Stimulated activated CD4-positive, alpha-beta T cell treated with anti-CD3 and anti-CD28 coated beads, Interleukin-15, amount 100 ng/mL, for 24 hours (primary cell): Measurements from ENCODE around the gene INPP5D.
A peak's percentile ranks its signal among the peaks of the same experiment; 100 is the strongest.
"Not testable (repeated sequence)": the region's sequence is repeated elsewhere in the genome, so short reads cannot be mapped to it uniquely, and the experiment has no call there.

ENCODE experiments used
- DNase-seq: peaks from one replicate; pipeline ENCODE4 v3.0.0-alpha.2; 2020

INPP5D gene

DNA sequence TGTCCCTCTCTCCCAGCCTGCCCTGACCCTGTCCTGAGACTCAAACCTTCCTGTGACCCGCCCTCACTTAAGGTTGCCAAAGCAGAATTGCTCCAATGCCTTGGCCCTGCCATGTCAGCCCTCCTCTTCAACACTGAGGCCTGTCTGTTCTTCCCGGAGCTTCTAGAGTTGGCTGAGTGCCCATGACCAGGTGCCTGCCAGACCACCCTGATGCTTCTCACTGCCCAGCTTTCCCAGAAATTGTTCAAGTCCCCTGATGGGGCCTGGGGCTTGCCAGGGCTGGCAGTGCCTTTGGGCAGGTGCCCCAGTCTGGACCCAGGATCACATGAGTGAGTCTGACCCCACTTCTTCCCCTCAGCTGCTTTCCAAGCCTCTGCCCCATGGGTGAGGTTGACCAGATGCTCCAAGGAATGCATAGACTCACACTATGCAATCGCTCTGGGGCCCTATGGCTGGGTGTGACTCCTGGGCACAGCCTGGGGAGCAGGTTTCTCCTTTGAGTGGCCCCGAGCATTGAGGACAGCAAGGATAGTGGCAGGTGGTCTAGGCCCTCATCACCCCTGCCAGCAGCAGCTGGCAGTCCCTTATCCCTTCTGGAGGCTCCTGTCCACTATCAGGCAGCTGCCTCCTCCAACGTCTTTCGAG, 3.1 kb upstream of the INPP5D start:
- no peak for DNase-seq

GRCh38 chr2:233058717-233059546, 1.2 kb upstream of the INPP5D start:
- no peak for DNase-seq

DNA sequence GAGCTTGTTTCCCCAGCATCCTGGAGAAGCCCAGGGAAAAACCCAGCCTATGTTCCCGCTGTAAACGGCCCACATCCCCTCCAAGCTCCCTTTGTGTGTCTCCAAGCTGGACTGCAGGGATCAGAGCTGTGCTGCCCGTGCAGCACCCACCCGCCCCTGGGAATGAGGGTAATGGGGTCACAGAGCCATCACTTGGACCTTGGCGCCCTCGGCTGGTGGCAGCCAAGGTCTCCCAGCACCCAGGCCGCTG, 670 bp upstream of the INPP5D start:
- DNase-seq = no peak

DNA sequence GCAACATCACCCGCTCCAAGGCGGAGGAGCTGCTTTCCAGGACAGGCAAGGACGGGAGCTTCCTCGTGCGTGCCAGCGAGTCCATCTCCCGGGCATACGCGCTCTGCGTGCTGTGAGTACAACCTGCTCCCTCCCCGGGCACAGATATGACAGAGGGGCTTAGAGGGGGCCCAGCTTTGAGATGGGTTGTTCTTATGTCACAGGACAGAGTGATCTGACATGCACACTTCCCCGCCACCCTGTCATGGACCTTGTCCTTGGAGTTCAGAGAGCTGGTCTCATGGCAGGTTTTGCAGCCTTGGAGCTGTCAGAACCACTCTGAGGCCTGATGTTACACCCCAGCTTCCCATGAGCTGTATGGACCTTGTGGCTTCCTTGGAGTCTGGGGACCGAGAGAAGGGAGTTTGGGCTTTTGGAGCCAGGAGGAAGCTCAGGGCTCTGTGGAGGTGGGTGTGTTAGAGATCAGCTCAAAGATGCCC, 398 bp downstream of the INPP5D start:
- DNase-seq = no peak

- peak; percentile 62 for DNase-seq
Observed at GRCh38 chr2:233060980-233061590, 943 bp downstream of the INPP5D start.

- DNase-seq = peak; percentile 57
Observed at GRCh38 chr2:233061591-233062450, 1.7 kb downstream of the INPP5D start.

- DNase-seq = no peak
Observed at GRCh38 chr2:233062451-233062850, 2.3 kb downstream of the INPP5D start.

GRCh38 chr2:233062946-233063268, 2.8 kb downstream of the INPP5D start:
- DNase-seq = no peak

DNA sequence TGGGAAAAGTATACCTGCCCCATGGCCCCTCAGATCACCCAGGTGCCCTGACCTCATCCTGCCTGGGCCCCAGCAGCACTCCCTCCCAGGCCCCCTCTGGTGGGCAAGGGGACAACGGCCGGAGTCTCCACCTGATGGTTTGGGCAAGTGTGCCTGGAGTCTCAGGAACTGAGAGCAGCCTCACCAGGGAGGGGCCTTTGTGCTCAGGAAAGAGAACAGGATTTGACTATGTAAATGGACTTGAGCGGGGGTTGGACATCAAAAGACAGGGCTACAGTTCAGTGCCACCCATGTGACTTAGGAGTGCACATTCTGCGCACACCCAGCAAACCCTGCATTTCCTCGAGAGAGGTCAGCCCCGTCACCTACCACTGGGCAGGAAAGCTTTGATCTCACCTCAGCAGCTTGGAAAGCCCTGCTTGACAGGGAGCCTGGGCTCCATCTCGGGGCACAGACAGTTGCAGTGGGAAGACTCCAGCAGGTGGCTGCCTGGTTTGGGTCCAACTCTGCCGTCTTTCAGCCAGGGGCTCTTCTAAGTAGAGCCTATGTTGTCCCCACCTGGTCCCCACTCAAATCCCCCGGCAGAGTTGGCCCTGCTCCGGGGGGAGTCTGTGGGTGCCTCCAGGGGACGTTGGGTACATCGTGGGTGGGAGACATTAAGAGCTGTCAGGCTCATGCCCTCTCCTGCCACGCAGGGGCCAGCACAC, 3.3 kb downstream of the INPP5D start:
- peak; percentile 37 for DNase-seq

DNA sequence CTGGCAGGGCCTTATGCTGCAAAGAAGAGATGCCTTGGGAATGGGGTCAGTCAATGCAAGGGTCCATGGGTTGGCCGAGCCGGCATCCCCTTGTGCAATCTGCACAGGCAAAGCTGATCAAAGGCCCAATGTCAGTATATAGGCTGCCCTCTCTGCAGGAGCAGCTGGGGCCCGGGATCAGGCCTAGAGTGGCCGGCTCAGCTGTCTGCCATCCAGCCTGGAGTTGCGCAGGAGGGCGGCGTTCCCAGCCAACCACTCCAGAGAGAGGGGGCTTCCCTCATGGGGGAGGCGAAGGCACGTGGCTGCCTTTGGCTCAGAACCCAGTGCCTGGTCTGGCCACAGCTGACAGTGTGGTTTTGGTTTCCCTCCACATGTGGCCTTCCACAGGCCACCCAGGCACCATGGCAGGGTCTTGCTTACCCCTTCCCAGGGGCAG, 3.9 kb downstream of the INPP5D start:
- no peak for DNase-seq

DNA sequence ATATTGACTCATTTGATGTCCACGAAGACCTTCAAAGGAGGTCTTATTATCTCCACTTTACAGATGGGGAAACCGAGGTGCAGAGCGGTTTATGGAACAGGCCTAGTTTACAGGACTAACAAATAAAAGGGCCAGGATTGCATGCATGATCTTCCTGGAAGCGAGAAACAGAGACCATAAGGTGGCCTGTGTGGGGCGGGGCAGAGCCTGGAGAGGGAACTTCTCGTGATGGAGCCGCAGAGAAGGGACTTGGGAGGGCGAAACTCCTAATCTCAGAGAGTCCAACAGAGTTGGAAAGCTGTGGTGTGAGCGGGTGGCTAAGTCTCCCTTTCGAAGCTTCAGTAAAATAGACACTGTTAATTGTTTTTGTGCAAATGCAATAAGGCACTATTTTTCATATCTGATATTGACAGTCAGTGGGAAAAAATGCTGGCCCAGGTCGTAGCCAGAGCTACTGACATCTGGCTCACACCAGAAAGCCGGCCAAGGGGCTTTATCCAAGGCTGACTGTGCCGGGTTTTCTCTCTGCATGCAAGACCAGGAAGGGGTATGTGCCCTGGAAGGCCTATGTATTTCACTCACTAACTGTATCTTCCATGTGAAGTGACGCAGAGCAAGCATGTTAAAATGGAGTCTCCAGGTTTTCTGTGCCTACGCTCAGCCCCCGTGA, 4.5 kb downstream of the INPP5D start:
- no peak for DNase-seq

DNA sequence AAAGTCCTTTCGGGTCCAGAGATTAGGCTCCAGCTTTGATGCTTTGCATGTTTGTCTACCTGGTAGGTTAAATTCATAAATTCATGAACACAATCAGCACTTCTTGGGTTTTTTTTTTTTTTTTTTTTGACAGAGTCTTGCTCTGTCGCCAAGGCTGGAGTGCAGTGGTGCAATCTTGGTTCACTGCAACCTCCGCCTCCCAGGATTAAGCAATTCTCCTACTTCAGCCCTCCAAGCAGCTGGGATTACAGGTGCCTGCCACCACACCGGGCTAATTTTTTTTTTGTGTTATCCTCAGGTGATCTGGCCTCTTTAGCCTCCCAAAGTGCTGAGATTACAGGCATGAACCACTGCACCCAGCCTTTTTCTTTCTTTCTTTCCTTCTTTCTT, 5.1 kb downstream of the INPP5D start:
- not testable (repeated sequence) for DNase-seq

- DNase-seq = no peak
Observed at GRCh38 chr2:233065954-233066470, 5.9 kb downstream of the INPP5D start.

DNA sequence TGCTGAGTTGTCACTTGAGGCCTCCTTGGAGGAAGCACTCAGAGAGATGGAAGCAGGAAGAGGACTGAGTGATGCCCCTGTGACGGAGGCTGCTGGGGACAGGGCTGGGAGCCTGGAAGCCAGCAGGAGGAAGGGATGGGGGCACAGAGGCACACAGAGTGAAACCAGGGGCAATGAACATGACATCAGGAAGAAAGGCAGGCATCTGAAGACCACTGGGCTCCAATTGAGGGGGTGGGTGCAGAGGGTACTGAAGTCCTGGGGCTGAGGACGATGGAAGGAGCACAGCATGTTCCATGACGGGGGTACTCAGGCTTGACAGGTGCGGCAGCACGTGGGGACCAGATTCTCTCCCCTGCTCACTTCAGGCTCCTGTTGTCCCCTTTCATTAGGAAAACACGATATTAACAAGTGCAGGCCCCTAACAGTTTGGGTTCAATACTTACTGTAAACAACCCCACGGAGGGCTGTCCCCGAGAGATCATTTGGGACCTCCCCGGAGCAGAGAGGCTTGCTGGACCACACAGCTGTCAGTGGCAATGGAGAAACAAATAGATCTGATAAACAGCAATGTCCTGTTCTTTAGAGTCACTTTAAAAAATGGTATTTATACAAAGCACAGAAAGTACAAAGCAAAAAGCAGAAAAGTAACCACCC, 8.7 kb downstream of the INPP5D start:
- DNase-seq = no peak

GRCh38 chr2:233072838-233073237, 12.7 kb downstream of the INPP5D start:
- no peak for DNase-seq

DNA sequence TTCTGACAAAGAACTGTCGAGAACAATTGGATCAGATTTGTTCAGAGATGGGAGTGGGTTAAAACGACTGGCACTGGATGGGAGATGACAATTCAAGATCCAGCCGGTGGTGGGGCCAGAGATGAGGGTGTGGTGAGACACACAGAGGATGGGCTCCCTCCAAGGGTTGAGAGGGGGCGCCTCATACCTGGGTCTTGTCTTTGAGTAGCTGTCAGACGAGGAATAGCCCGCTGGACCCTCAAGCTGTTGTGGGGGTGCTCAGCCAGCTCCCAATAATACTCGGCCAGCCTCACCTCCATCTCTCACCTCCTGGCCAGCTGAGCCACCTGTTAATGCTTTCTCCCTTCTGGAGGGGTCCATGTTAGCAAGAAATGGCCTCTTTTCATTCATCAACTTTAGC, 14.0 kb downstream of the INPP5D start:
- DNase-seq = no peak

GRCh38 chr2:233075141-233075965, 15.2 kb downstream of the INPP5D start:
- no peak for DNase-seq

- no peak for DNase-seq
Observed at GRCh38 chr2:233075966-233076339, 15.8 kb downstream of the INPP5D start.

DNA sequence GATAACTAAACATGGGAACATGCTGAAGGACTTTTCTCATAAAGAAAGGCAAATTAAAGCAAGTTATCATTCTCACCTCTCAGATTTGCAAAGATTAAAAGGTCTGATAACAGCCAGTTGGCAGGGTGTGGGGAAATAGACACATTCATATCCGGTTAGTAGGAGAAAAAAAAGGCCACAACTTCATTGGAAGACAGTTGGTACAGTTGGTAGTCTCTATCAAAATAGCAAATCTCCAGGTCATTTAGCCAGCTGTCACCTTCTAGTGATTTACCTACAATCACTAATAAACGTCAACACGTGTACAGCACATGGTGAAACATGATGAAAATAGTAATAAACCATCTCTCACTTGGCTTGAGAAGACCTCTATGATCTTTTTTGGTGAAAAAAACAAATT, 16.6 kb downstream of the INPP5D start:
- no peak for DNase-seq

GRCh38 chr2:233079473-233079877, 19.3 kb downstream of the INPP5D start:
- DNase-seq = peak; percentile 23
